CD14-positive monocyte (primary cell): ENCODE data around the gene MOB1B. TPM values are rescaled to one million over a fixed set of nuclear protein-coding genes. Genes with fewer than 3 reads are reported as not detected.

Source experiments
- DNase-seq, 3 donors: peaks; one replicate each; pipeline ENCODE4 v3.0.0-alpha.2; 2011 to 2022
- H2AFZ ChIP-seq: 2 replicates; pipeline ENCODE4 v1.6.0; 2012; ENCODE audit warnings: mild to moderate bottlenecking, low read depth, low read length, inconsistent platforms; ENCODE audit not compliant: insufficient read depth, poor library complexity, severe bottlenecking
- H3K27ac ChIP-seq, 2 donors: 1 replicate in 1 of 2; 2 replicates in 1 of 2; pipeline ENCODE4 v1.5.1; 2012 to 2013; ENCODE audit warnings: low read length in 2 of 2, control low read depth in 1 of 2, inconsistent platforms in 1 of 2, low read depth in 1 of 2, mild to moderate bottlenecking in 1 of 2
- H3K27me3 ChIP-seq, 2 donors: one replicate each; pipeline versions ENCODE4 v1.6.0 to v1.6.1; 2011 to 2013; ENCODE audit warnings: low read length in 2 of 2; ENCODE audit not compliant: control insufficient read depth in 2 of 2, insufficient read depth in 2 of 2
- H3K36me3 ChIP-seq, 2 donors: replicated peaks in 1 of 2; 1 replicate in 1 of 2; 2 replicates in 1 of 2; pipeline versions ENCODE4 v1.5.1 to v1.6.1; 2012 to 2013; ENCODE audit warnings: low read length in 2 of 2, control low read depth in 1 of 2, inconsistent platforms in 1 of 2, mild to moderate bottlenecking in 1 of 2; ENCODE audit not compliant: insufficient read depth in 2 of 2, control insufficient read depth in 1 of 2
- H3K4me1 ChIP-seq, 2 donors: 1 replicate in 1 of 2; 2 replicates in 1 of 2; pipeline versions ENCODE4 v1.5.1 to v1.6.1; 2012 to 2013; ENCODE audit warnings: low read length in 2 of 2, control low read depth in 1 of 2, inconsistent platforms in 1 of 2, mild to moderate bottlenecking in 1 of 2, moderate library complexity in 1 of 2; ENCODE audit not compliant: insufficient read depth in 2 of 2, control insufficient read depth in 1 of 2
- H3K4me2 ChIP-seq: replicated peaks from 2 replicates; pipeline ENCODE3; 2012; ENCODE audit warnings: low read length, moderate library complexity, mild to moderate bottlenecking; ENCODE audit not compliant: poor library complexity, severe bottlenecking; ENCODE audit errors: extremely low read depth
- H3K4me3 ChIP-seq, 3 experiments: fragments of 200-600 bp in 1 of 3; sonication (generic) in 1 of 3; replicated peaks in 1 of 3; 1 replicate in 2 of 3; 2 replicates in 1 of 3; pipeline ENCODE4 v1.5.1; 2011 to 2013; ENCODE audit warnings: low read length in 3 of 3, mild to moderate bottlenecking in 3 of 3, control low read depth in 2 of 3, low read depth in 2 of 3, inconsistent platforms in 1 of 3, moderate library complexity in 1 of 3
- H3K79me2 ChIP-seq: 2 replicates; pipeline ENCODE4 v1.6.0; 2012; ENCODE audit warnings: mild to moderate bottlenecking, control low read depth, inconsistent platforms, low read length, moderate library complexity; ENCODE audit not compliant: insufficient read depth
- H3K9ac ChIP-seq: 2 replicates; pipeline ENCODE4 v1.6.0; 2017; ENCODE audit warnings: low read length, mild to moderate bottlenecking; ENCODE audit not compliant: insufficient read depth, poor library complexity, severe bottlenecking
- H3K9me3 ChIP-seq, 2 donors: replicated peaks in 1 of 2; 1 replicate in 1 of 2; 2 replicates in 1 of 2; pipeline versions ENCODE4 v1.5.1 to v1.6.1; 2012 to 2013; ENCODE audit warnings: low read length in 2 of 2, control low read depth in 1 of 2; ENCODE audit not compliant: control insufficient read depth in 1 of 2, insufficient read depth in 1 of 2
- H4K20me1 ChIP-seq: 2 replicates; pipeline ENCODE4 v1.6.0; 2012; ENCODE audit warnings: mild to moderate bottlenecking, low read length, control low read depth, moderate library complexity; ENCODE audit not compliant: insufficient read depth
- H3K27ac Mint-ChIP-seq, 7 donors: one replicate each; pipeline ENCODE4 v1.8.0; 2020; ENCODE audit warnings: mild to moderate bottlenecking in 7 of 7, mixed read lengths in 7 of 7, moderate library complexity in 6 of 7, inconsistent platforms in 2 of 7
- H3K27me3 Mint-ChIP-seq, 3 donors: one replicate each; pipeline ENCODE4 v1.8.0; 2021 to 2022; ENCODE audit warnings: low read depth in 3 of 3, mild to moderate bottlenecking in 3 of 3, mixed read lengths in 3 of 3, moderate library complexity in 3 of 3, inconsistent platforms in 1 of 3
- H3K36me3 Mint-ChIP-seq, 2 donors: one replicate each; pipeline ENCODE4 v1.8.0; 2020; ENCODE audit warnings: mixed read lengths in 2 of 2, inconsistent platforms in 1 of 2, mild to moderate bottlenecking in 1 of 2
- H3K4me1 Mint-ChIP-seq: one replicate; pipeline ENCODE4 v1.8.0; 2020; ENCODE audit warnings: mild to moderate bottlenecking, mixed read lengths
- H3K4me3 Mint-ChIP-seq, 2 donors: one replicate each; pipeline ENCODE4 v1.8.0; 2020; ENCODE audit warnings: mild to moderate bottlenecking in 2 of 2, mixed read lengths in 2 of 2, moderate library complexity in 1 of 2
- H3K9me3 Mint-ChIP-seq, 7 donors: one replicate each; pipeline ENCODE4 v1.8.0; 2020 to 2022; ENCODE audit warnings: mixed read lengths in 7 of 7, mild to moderate bottlenecking in 6 of 7, moderate library complexity in 6 of 7, inconsistent platforms in 2 of 7
- CTCF ChIP-seq: fragments of 200-600 bp; IDR thresholded peaks from one replicate; pipeline ENCODE4 v1.8.0; 2022; ENCODE audit warnings: antibody characterized with exemption, mild to moderate bottlenecking
- WGBS: methylation state at CpG from one replicate; pipeline ENCODE4 v1.1.5; 2013; ENCODE audit warnings: missing lambda C conversion rate; ENCODE audit not compliant: insufficient coverage; 5-methylcytosine and 5-hydroxymethylcytosine counted together
- intact Hi-C, 2 donors: fragments of 100-400 bp; cut with micrococcal nuclease; formaldehyde crosslinking; loops; one replicate each; pipeline versions ENCODE4 v1.15.0 to v1.15.1; 2023
- polyA plus RNA-seq, 3 donors: library from polyadenylated mRNA; depleted of rRNA in 1 of 3; unstranded in 2 of 3; stranded (reverse) in 1 of 3; fragments of 300-500 nt in 2 of 3; fragments of >200 nt in 1 of 3; fragmentation: Illumina TruSeq in 2 of 3; gene quantifications; 1 replicate in 2 of 3; 2 replicates in 1 of 3; pipeline ENCODE4 v1.2.3, GENCODE V29; 2012 to 2021

The MOB1B gene
- polyA plus RNA-seq, 3 donors: 3.9 to 10.7 (median 7.0) TPM

GRCh38 chr4:70877556-70877955, 24.6 kb upstream of the MOB1B start:
- H3K4me3 ChIP-seq: no peak overlapping the region
- no peak overlapping the region for H3K9ac ChIP-seq
- no peaks in the 10 kb centered on the region for H3K9me3 ChIP-seq
- Mint-ChIP-seq H3K4me3 (no peak overlapping the region), H3K27ac (no peak overlapping the region), H3K27me3 (peaks cover 2% of the 10 kb centered on the region in 3 donors), H3K9me3 (peaks cover 0 to 2% (median 0%) of the 10 kb centered on the region in 7 donors), H3K4me1 (peaks cover 13% of the 10 kb centered on the region), H3K36me3 (no peaks in the 10 kb centered on the region)
- H3K36me3 ChIP-seq: no peaks in the 10 kb centered on the region
- intact Hi-C loops: no loop called here
- DNase-seq: no peak
- H4K20me1 ChIP-seq: no peaks in the 10 kb centered on the region
- H3K4me2 ChIP-seq: no peak overlapping the region
- no peak overlapping the region for H2AFZ ChIP-seq
- no peak overlapping the region for H3K27ac ChIP-seq
- H3K27me3 ChIP-seq: no peaks in the 10 kb centered on the region
- no peak for TF ChIP-seq CTCF
- H3K4me1 ChIP-seq: peaks cover 0 to 7% of the 10 kb centered on the region in 2 donors
- H3K79me2 ChIP-seq: no peaks in the 10 kb centered on the region
- no CpG with 5 or more reads among the region's 3 CpGs for WGBS

- Mint-ChIP-seq H3K27me3 (peaks cover 2% of the 10 kb centered on the region in 3 donors), H3K27ac (no peak overlapping the region), H3K4me1 (no peaks in the 10 kb centered on the region), H3K4me3 (no peak overlapping the region), H3K36me3 (no peaks in the 10 kb centered on the region), H3K9me3 (peaks cover 0 to 5% (median 0%) of the 10 kb centered on the region in 7 donors)
- intact Hi-C loops: no loop called here
- no peaks in the 10 kb centered on the region for H3K4me1 ChIP-seq
- H3K4me2 ChIP-seq: no peak overlapping the region
- no peak overlapping the region for H3K27ac ChIP-seq
- H3K9ac ChIP-seq: no peak overlapping the region
- no peaks in the 10 kb centered on the region for H3K79me2 ChIP-seq
- no CpG with 5 or more reads among the region's 3 CpGs for WGBS
- no peak overlapping the region for H3K4me3 ChIP-seq
- no peaks in the 10 kb centered on the region for H3K36me3 ChIP-seq
- H3K27me3 ChIP-seq: no peaks in the 10 kb centered on the region
- H2AFZ ChIP-seq: no peak overlapping the region
- H3K9me3 ChIP-seq: no peaks in the 10 kb centered on the region
- no peak for TF ChIP-seq CTCF
- no peak for DNase-seq
- H4K20me1 ChIP-seq: no peaks in the 10 kb centered on the region
Observed at GRCh38 chr4:70880739-70881138, 21.4 kb upstream of the MOB1B start.
